ENCODE data around the gene SMAD6.

Gene SMAD6

DNA sequence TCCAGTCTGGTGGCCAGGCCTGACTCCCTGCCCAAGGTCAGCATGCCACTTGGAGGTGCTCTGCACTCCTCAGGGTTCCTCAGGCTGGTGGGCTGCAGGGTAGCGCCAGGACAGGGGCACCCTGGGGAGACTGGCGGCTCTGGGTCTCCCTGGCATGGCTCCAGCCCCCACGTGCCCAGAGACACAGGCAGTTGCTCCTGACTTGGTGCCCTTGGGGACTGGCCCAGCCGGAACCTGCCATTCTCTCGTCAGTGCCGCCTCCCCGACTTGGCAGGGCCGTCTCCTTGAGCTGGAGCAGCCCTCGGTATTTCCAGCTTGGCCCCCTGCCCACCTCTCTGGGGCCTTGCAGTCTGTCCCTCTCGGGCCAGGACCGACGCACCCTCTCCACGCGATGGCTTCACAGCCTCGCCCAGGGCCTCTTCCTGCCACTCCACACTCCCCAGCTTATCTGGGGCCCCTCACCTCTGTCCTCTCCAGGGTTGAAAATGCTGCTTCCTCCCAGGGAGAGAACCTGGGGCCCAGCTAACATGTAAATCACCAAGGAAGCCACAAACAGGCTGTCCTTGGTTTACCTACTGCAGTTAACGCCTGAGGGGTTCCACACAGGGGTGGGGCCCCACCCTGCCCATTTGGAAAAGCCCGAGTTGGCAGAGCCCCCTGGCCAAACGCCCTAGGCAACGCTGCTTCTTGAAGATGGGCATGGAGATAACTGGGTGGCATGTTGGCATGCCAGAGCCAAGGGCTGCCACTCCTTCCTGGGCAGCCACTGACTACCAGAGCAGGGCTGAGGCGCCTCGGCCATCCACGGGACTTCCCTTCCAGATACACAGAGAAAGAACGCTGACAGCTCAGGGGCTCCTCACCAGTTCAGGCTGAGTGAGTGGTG lies 61.4 kb downstream of the SMAD6 start:
- TF ChIP-seq, protein P1, sequence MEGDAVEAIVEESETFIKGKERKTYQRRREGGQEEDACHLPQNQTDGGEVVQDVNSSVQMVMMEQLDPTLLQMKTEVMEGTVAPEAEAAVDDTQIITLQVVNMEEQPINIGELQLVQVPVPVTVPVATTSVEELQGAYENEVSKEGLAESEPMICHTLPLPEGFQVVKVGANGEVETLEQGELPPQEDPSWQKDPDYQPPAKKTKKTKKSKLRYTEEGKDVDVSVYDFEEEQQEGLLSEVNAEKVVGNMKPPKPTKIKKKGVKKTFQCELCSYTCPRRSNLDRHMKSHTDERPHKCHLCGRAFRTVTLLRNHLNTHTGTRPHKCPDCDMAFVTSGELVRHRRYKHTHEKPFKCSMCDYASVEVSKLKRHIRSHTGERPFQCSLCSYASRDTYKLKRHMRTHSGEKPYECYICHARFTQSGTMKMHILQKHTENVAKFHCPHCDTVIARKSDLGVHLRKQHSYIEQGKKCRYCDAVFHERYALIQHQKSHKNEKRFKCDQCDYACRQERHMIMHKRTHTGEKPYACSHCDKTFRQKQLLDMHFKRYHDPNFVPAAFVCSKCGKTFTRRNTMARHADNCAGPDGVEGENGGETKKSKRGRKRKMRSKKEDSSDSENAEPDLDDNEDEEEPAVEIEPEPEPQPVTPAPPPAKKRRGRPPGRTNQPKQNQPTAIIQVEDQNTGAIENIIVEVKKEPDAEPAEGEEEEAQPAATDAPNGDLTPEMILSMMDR (IDR thresholded peaks at IDR 0.05; ENCODE audit: borderline replicate concordance, insufficient read depth, low read depth, low read length) = no peak
- H3K4me3 ChIP-seq (ENCODE audit: low read depth, low read length) = no peak overlapping the region

DNA sequence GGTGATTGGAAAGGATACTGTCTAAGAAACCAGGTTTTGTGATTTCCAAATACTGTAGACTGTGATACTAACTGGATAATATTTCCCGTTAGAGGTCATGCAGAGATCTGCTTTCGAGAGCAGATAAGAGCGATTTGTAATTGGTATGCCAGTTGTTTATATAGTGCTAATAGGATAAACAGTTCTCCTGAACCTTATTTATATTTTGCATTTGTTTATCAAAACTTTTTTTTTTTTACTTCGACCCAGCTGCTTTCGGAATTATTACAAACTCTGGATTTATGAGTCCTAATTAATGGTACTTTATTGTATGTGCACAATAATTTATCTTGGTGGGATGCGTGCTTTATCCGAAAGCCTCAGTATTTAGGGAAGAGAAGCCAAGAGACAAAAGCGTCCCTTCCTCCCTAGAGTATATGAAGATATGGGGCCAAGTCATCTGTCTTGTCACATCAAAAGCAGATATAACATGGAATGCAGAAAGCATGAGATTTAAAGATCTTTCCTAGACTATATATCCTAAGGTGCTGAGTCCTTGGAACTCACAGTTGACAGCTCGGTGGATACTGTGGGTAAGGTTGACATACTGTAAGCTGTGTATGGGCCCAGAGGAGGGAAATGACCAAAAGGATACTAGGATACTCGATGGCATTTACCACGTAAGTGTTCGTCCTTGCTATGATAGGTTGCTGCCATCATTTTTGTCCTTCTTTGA lies 62.2 kb downstream of the SMAD6 start:
- TF ChIP-seq, protein P1 (IDR thresholded peaks at IDR 0.05; ENCODE audit: borderline replicate concordance, insufficient read depth, low read depth, low read length) = no peak

DNA sequence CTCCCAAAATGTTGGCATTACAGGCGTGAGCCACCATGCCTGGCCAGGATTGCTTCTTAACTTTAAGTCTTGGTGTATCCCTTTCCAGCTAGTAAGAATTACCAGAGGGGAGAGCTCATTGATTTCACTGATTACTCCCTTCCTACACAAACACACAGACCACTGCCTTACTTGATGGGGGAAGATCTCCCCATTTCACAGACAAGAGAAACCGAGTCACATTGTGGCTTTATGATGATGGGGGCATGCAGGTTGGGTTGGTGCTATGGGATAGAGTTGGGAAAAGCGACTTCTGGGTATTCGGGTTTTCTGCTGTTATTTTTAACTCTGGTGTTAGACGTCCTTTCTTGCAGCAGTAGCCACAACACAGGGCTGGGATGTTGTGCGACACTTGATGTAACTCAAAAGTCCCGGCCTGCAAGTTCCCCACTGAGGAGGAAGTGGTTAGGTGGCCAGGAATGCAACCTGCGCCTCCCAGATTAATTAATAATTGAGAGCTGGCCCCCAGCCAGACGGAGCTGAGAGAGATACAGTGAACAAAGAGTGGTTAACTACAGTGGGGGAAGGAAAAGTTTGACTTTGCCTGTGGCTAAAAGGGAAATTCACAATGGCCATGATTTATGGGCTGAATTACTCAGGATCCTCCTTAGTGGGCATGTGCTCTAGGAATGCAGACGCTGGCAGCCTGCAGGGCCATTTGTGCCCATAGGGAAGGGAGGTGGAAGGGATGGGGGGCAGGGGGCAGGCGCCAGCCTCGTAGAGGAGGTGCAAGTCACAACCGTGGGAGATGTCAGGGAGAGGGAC lies 63.6 kb downstream of the SMAD6 start:
- H3K4me3 ChIP-seq (ENCODE audit: low read depth, low read length) = no peak overlapping the region

More for the DNA sequence above, 62.2 kb downstream of the SMAD6 start:
- no peak overlapping the region for H3K4me3 ChIP-seq (ENCODE audit: low read depth, low read length)

DNA sequence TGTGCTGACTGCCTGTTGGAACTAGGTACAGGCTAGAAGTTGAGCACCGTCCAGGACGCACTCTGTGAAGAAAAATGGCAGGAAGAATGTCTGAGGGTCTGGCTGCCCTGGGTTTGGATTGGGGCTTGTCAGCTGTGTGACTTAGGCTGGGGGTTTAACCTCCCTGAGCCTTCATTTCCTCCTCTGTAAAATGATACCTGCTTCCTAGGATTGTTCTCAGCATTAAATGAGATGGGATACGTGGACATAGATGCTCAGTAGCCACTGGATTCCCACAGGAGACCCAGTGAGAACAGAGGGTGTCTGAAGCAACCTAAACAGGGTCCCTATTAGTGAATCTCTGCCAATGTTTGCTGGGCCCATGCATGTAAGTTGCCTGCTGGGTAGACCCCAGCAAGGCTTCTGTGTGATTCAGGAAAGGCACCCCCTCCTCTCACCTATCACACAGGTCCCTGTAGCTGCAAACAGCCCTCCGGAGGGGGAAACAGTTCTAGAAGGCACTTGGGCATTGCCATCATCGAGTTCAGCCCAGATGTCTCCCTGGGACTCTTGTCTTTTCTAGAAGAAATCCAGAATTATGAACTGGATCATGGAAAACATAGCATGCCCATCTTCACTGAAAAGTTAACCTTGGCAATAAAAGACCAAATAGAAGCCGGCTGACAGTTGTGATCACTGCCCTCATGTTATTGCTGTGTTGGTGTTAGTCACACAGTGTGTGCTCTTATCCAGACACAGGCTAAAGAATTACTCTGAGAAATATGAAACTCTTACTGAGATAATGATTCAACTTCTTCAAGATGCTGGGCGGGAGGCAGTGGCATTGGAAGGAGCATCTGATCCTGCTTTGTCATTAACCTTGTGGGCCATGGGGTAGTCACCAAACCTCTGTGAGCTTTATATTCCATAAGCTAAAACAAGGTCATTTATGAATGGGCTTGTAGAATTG lies 64.5 kb downstream of the SMAD6 start:
- H3K4me3 ChIP-seq (ENCODE audit: low read depth, low read length) = no peak overlapping the region
- TF ChIP-seq, protein P1 (IDR thresholded peaks at IDR 0.05; ENCODE audit: borderline replicate concordance, insufficient read depth, low read depth, low read length) = no peak

More for the DNA sequence above, 63.6 kb downstream of the SMAD6 start:
- TF ChIP-seq, protein P1 (IDR thresholded peaks at IDR 0.05; ENCODE audit: borderline replicate concordance, insufficient read depth, low read depth, low read length) = no peak

DNA sequence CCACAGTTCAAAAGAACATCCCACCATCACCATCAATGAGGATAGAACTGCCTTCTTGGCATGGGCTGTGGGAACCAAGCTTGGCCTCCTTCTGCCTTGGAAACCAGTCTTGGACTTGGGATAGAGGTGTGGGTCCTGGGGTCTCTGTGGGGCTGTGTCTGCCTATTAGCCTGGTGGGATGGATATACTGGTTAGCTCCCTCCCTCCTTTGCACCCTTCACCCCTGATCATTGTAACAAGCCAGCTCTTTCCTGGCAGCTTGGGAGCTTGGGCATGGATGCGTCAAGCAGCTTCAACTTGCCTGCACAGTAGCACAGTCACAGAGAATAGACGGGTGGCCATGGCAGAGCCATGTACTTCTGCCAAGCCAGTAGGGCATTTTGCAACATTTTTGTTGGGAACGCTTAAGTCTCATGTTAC lies 65.2 kb downstream of the SMAD6 start:
- no peak overlapping the region for H3K4me3 ChIP-seq (ENCODE audit: low read depth, low read length)
- TF ChIP-seq, protein P1 (IDR thresholded peaks at IDR 0.05; ENCODE audit: borderline replicate concordance, insufficient read depth, low read depth, low read length) = no peak

DNA sequence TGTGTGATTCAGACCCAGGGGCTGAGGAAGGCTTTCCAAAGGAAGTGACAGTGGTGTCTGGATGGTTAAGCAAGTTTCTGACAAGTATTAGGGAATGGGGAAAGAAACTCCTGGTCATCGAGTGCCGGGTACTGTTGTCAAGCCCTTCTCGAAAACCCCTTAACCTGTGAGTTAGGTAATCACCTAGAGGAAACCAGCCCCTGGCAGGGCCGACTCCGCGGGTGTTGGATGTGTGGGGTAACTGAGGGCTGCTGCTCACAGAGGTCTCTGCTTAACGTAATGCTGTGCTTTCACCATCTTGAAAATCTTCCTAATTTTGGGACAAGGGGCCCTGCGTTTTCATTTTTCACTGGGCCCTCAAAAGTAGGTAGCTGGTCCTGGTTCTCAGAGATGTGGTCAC lies 67.0 kb downstream of the SMAD6 start:
- TF ChIP-seq, protein P1 (IDR thresholded peaks at IDR 0.05; ENCODE audit: borderline replicate concordance, insufficient read depth, low read depth, low read length) = no peak
- H3K4me3 ChIP-seq (ENCODE audit: low read depth, low read length) = no peak overlapping the region

Measured in GM12875 (cell line).